ENCODE measurements around the gene IRF6. TPM values are rescaled to one million over a fixed set of nuclear protein-coding genes. Genes with fewer than 3 reads are reported as not detected.

The IRF6 gene
- total RNA-seq, 2 donors from 2014 or later: 1.0 to 1.8 TPM

DNA sequence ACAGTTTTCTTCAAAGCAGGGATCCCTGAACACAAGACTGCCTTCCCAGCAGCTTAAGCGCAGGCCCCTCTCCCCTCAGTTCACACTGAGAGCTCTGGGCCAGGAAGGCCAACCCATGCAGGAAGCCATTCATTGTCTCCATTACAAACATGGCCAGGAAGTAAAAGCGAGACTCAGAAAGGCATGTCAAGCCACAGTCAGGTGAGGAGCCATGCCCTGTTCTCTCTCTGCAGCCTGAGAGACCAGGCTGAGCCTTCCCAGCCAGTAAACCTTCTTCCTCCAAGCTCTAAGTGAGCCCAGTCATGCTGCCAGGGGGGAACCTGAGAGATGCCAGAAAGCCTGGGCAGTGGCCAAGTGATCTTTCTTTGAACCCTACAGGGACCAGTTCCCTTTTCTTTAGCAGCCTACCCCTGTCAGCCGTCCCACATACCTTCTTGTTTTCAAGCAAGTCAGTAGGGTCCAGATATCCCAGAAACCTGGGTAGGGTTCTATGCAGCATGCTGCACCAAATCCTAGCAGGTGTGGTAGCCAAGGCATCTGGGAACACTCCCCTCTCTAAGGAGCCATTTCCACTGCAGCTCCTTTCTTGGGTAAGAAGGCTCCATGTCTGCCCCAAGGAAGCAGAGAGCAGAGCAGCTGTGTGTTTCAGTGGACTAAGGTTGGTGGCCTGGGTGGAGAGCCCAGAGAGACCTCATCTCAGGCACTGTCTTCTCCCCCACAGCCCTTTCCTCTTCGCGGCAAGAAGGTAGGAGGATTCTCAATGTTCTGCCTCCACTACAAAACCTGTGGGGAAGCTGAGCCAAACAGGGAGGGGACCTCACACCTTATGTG is 49.1 kb downstream of the IRF6 start:
- H3K9me3 Mint-ChIP-seq: no peaks in the 10 kb centered on the region
- peak overlapping the region; percentile 93 to 96 for H3K27ac Mint-ChIP-seq
- ATAC-seq (peak; percentile 32 to 45), DNase-seq (ENCODE audit: low spot score in 2 of 2) (peak; percentile 48 to 71)
- peaks cover 58 to 68% of the 10 kb centered on the region in 2 donors for H3K36me3 Mint-ChIP-seq

DNA sequence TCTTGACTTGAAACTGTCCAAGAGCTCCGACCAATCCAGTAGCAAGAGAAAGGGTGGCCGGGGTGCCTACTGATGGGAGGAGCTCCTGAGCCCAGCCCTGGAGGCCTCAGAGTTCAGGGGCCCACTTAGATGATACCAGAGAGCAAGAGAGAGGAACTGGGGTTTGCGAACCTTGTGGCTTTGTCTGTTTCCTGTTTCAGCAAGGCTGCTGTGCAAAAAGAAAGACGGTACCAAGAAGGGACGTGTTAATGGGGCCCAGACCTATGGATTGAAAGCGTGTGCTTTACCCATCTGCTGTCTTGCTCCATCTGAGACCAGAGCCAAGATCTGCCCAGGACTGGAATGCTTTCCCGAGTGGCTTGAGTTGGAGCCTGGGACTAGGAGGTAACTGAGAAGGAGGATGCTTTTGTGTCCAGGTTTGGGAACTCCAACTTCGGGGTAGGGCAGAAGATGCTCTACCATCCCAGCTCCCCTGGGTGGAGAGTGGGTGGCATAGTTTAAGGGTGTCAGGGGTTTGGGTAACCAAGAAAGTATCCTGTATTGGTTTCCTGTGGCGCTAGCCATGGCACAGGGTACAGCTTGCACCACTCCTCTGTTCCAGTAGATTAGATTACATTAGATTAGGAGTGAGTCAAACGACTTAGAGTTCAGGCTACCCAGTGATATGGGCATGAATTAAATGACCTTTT is 49.9 kb downstream of the IRF6 start, which contains the start of gene TRAF3IP3:
TSS of gene TRAF3IP3 (plus strand) at position 128 of the 689 bp plus-strand sequence. CDS start 3,987 bp downstream, outside the sequence.
- DNase-seq (ENCODE audit: low spot score in 2 of 2) (peak; percentile 68 to 79), ATAC-seq (peak; percentile 69 to 70)
- Mint-ChIP-seq H3K36me3 (peaks cover 51 to 60% of the 10 kb centered on the region in 2 donors), H3K27ac (peak within 1 kb of the TSS; percentile 93 to 96), H3K9me3 (no peaks in the 10 kb centered on the region)

DNA sequence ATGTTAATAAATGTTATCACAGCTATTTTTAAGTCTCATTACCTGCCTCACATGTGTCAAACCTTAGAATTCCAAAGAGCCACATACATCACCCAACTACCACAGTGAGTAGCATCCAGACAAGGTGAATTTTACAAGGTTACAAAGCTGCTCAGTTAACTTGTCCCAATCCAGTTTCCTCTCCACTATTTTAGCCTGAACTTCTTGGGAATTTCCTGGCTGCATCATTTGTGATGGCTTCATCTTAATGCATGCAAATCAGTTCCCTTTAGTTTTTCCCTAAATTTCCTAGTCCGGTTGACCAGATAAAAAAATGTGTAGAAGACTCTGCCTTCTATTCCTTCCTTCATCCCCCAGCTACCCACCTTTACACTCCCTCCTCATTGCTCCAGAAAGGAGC is 50.7 kb downstream of the IRF6 start:
- H3K36me3 Mint-ChIP-seq: peaks cover 46 to 52% of the 10 kb centered on the region in 2 donors
- H3K27ac Mint-ChIP-seq: peak overlapping the region; percentile 93 to 96
- ATAC-seq (no peak), DNase-seq (ENCODE audit: low spot score in 2 of 2) (no peak)
- H3K9me3 Mint-ChIP-seq: no peaks in the 10 kb centered on the region

DNA sequence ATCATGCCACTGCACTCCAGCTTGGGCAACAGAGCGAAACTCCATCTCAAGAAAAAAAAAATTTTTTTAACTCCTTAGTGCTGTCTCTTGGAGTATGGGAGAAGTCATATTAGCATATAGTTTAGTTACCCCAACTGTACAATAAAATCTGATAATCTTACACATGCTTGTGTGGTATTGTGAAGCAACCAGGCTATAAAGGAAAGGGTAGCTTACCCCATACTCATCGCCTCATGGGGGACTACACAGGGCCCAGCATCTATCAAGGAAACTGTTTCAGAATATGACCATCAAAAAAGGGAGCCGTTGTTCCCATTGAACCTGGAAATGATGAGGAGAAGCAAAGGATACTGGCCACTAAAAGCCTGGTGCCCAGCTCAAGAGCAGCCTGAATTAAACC is 53.1 kb downstream of the IRF6 start:
- Mint-ChIP-seq H3K36me3 (peaks cover 23 to 29% of the 10 kb centered on the region in 2 donors), H3K27ac (no peak overlapping the region), H3K9me3 (no peaks in the 10 kb centered on the region)
- no peak for ATAC-seq
- DNase-seq (ENCODE audit: low spot score in 2 of 2): no peak

DNA sequence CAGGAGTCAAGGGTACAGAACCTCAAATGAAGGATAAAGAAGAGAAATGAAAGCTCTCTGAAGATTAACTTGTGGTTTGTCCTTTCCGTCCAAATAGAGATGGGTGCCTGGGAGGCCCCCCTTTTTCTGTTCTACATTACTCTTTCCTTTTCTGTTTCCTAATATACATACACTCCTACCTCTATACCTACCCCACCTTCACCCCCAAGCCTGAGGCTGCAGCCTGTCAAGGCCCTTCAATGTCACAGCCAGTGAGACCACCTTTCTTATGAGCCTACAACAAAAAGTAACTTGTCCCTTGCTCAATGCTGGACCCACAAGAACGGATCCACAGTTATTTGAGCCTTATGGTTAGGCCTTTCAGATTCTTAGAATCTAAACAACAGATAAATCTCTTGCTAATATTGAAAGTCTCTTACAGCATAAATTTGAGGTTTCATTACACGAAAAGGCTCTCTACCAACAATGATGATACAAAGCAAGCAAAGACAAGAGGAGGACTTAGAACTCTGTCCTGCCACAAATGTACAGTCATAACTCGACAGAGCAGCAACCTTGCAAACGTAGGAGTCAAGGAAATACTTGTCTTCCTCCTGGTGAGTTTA is 54.2 kb downstream of the IRF6 start:
- ATAC-seq: peak; percentile 58 to 70
- Mint-ChIP-seq H3K9me3 (no peaks in the 10 kb centered on the region), H3K27ac (peak overlapping the region; percentile 98 to 99), H3K36me3 (peaks cover 17 to 18% of the 10 kb centered on the region in 2 donors)
- peak in 1 of 2 donors; percentile 59 for DNase-seq (ENCODE audit: low spot score in 2 of 2)

DNA sequence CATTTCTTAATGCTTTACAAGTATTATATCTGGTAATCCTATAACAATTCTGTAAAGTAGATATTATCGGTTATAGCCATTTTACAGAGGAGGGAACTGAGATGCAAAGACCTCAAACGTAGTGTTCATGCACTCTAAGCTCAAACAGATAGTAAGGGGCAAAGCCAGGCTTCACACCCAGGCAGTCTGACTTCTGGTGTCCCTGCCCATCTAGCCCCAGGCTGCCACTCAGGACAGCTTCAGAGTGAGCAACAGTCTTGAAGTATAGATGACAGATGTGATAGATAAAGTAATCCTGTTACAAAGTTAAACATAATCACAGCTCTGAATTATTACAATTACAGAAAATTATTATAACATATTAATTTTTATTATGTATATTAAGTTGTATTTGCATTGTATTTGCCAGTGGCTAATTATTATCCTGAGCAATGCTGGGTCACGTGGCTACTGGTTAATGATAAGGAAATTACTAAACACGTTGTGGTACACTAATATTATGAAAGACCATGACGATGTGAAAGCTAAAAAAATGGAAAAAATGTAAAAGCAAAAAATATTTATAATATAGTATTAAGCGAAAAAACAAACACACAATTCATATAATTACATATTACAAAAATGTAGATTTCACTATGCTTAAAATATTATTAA is 56.1 kb downstream of the IRF6 start:
- H3K9me3 Mint-ChIP-seq: no peaks in the 10 kb centered on the region
- ATAC-seq (no peak), DNase-seq (ENCODE audit: low spot score in 2 of 2) (no peak)
- peak overlapping the region; percentile 98 to 99 for H3K27ac Mint-ChIP-seq
- H3K36me3 Mint-ChIP-seq: no peaks in the 10 kb centered on the region

DNA sequence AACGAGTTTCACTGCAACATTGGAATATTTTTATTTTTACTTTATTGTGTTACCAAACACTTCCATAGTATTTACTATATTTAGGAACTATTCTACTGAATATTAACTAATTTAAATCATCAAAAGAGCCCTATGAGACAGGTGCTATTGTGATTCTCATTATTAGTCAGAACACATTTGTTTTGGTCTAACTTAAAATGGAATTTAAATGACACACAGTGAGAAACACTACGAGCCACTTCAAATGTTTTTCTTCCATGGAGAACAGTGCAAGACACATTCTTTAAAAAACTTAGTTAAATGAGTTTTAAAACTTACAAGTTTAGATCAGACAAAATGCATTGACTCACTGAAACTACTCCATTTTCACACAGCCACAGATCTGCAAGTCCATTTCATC is 56.7 kb downstream of the IRF6 start:
- H3K27ac Mint-ChIP-seq: peak overlapping the region; percentile 73 to 99
- no peaks in the 10 kb centered on the region for H3K9me3 Mint-ChIP-seq
- DNase-seq (ENCODE audit: low spot score in 2 of 2) (no peak), ATAC-seq (peak in 1 of 2 donors; percentile 31)
- H3K36me3 Mint-ChIP-seq: no peaks in the 10 kb centered on the region

DNA sequence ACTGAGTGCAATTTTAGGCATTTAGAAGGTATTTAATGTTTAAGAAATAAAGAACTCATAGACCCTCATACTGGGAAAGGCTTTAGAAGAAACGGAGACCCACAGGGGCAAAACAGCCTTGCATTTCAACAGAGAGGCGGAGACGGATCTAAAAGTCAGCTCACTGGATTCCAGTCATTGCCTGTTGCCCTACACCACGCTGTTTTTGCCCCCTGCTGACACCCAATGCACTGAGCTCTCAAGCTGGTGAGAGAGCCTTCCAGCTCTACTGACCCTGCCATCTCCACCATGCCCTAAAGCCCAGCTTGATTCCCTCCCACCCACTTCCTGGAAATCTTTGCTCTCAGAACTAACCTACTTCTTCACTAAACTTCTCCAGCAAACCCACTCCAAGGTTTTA is 57.3 kb downstream of the IRF6 start:
- Mint-ChIP-seq H3K27ac (peak overlapping the region; percentile 88 to 99), H3K9me3 (no peaks in the 10 kb centered on the region), H3K36me3 (no peaks in the 10 kb centered on the region)
- DNase-seq (ENCODE audit: low spot score in 2 of 2) (no peak), ATAC-seq (no peak)

DNA sequence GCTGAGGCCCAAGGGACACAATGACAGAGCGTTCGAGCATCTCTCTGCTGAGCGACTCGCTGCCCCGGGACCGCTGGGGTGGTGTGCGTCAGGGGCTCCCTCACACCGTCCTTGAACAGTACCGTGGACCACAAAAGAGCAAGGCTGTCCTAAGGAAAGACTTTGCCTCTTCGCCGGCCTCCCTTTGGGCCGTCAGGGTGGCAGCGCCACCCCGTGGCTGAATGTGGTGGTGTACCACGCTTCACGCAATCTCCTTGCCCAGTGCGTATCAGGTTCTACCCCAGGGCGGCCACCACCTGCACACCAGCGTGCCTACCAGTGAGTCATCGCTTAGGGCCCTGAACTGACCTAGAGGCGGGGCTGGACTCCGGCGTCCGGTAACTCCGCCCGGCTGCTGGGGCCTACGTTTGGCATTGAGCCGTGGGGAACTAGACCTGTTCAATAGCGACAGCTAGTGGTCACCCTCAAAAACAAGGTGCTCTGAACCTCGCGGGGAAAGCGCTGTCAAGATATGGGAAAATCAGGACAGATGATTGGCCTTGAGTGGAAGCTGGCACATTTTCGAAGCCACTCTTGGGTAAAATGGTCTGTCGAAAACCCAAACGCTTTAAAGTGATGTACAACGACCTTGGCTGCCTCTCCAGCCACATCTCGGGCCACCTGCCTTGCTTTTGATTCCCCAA is 58.2 kb downstream of the IRF6 start:
- H3K36me3 Mint-ChIP-seq: no peaks in the 10 kb centered on the region
- no peaks in the 10 kb centered on the region for H3K9me3 Mint-ChIP-seq
- H3K27ac Mint-ChIP-seq: peak overlapping the region; percentile 88 to 99
- DNase-seq (ENCODE audit: low spot score in 2 of 2): peak; percentile 93 to 98
- ATAC-seq: peak; percentile 58 to 86

DNA sequence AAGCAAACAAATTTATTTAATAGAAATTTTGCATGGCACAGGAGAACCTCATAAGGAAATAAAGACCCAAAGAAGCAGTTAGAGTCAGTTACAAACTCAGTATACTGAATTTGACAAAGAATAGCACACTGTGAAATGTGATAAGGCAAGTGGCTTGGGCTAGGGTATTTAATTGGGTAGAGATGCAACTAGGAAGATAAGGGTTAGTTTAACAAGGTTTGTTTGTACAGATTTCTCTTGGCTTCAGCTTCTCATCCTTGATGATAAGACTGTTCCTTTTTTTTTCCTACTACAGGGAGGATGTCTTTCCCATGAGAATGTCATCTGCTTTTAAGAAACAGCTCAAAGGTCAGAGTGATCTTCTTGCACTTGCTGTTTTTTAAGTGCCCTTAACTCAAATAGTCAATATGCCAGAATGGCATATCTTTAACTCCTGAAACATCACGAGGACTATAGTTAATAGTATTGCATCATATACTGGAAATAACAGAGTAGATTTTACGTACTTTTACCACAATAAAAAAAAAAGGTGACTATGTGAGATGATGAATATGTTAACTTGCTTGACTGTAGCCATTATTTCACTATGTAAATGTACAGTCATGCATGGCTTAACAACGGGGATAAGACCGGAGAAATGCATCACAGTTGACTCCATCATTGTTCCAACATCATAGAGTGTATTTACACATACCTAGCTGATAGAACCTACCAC is 59.3 kb downstream of the IRF6 start:
- ATAC-seq (no peak), DNase-seq (ENCODE audit: low spot score in 2 of 2) (no peak)
- Mint-ChIP-seq H3K9me3 (no peaks in the 10 kb centered on the region), H3K36me3 (no peaks in the 10 kb centered on the region), H3K27ac (peak overlapping the region; percentile 16 to 46)

DNA sequence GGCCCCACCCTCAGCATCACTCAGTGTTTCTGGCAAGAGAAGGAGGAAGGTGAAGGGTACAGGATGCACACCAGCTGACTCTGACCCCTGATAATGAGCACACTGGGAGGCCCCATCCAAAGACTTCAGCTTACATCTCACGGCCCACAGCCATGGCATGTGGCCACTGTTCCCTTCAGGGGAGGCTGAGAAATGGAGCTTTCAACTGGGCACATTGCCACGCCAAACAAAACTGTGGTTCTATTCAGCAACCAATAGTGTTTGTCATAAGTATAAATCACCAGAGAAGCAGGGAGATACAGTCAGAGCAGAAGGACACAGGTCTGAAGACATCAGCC is 62.8 kb downstream of the IRF6 start:
- H3K9me3 Mint-ChIP-seq: peaks cover 0 to 4% of the 10 kb centered on the region in 2 donors
- ATAC-seq: no peak
- peak overlapping the region; percentile 32 to 64 for H3K27ac Mint-ChIP-seq
- no peaks in the 10 kb centered on the region for H3K36me3 Mint-ChIP-seq
- DNase-seq (ENCODE audit: low spot score in 2 of 2): no peak

DNA sequence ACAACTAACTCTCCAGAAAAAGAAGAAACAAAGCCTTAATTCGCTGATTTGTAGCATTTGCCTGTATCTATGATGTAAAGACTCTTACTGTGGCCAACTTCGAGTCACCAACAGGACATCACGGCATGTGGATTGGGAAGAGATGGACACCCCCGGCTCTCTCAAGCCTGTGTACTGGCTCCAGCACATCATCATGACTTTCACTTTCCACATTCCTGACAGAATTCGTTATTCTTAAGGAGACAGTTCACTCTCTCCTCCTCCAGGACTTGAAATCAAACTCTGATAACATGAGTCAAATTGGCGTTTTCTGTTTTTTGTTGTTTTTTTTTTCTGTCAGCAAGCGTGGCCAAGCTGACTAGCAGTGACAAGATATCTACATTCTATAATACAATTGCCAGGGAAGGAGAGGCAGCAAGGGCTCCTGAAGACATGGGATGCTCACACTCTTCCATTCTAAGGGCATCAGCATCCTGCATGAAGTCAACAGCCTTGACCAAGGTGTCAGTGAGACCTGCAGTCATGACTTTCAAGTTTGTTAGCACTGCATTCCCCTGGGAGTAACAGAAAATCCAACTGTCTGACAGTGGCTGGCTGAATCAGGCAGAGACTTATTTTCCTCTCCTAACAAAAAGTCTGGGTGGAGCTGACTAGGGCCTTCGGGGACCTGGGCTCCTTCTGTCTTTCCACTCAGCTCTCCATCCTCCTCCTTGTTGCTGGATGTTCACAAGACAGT is 63.4 kb downstream of the IRF6 start:
- DNase-seq (ENCODE audit: low spot score in 2 of 2) (no peak), ATAC-seq (no peak)
- Mint-ChIP-seq H3K9me3 (peaks cover 0 to 4% of the 10 kb centered on the region in 2 donors), H3K27ac (peak overlapping the region; percentile 32 to 64), H3K36me3 (no peaks in the 10 kb centered on the region)

DNA sequence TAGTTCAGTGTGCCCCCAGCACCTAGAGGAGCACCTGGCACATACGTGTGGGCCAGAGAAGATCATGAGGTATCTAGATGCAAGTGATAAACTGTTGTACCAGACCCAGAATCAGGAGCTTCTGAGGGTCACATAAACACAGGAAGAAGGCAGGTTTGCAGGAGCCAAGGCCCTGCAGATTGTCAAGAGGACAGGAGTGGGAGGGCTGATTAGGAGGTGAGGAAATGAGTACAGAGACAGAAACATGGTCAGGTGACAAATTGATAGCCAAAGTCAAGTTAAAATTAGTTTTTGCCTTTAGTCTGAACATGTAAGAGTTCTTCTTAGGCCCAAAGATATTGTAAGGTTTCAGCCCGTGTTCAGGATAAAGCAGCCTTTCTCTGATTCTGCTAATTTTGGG is 64.1 kb downstream of the IRF6 start:
- Mint-ChIP-seq H3K36me3 (peaks cover 4 to 5% of the 10 kb centered on the region in 2 donors), H3K9me3 (peaks cover 3 to 9% of the 10 kb centered on the region in 2 donors), H3K27ac (peak overlapping the region; percentile 15 to 93)
- ATAC-seq (no peak), DNase-seq (ENCODE audit: low spot score in 2 of 2) (no peak)

DNA sequence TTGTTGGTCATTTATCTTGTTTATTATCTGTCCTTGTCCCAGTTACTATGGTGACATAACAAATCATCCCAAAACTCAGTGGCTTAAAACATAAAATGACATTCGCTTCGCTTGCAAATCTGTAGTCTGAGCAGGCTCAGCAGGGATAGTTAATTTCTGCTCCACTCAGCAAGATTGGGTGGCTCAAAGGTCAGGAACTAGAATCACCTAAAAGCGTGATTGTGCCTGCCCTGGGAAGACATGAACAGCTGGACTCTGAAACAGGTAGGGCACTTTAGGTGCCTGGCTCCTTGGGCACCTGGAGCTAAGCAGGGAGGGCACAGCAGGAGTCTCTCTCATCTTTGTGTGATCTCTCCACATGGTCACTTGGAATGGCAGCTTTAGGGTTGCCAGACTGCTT is 64.7 kb downstream of the IRF6 start:
- peak overlapping the region; percentile 15 to 93 for H3K27ac Mint-ChIP-seq

DNA sequence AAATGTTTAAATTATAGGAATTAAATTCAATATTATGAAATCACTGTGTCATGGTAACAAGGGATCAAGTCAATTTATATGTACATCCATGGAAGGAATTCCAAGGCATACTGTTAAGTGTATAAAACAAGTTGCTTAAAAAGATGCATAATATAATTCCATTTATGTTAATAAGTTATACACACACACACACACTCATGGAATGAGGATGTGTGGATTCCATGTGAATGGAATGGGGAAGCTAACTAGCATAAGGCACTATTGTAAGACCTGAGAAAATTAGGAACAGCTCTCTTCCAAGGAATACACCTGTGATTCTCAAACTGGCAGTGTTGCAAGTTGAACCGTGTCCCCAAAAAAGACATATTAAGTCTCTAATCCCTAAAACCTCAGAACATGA is 67.7 kb downstream of the IRF6 start:
- Mint-ChIP-seq H3K36me3 (peaks cover 4 to 5% of the 10 kb centered on the region in 2 donors), H3K9me3 (peaks cover 3 to 9% of the 10 kb centered on the region in 2 donors), H3K27ac (no peak overlapping the region)
- no peak for ATAC-seq
- no peak for DNase-seq (ENCODE audit: low spot score in 2 of 2)

More for the DNA sequence above, 64.7 kb downstream of the IRF6 start:
- DNase-seq (ENCODE audit: low spot score in 2 of 2) (no peak), ATAC-seq (no peak)
- Mint-ChIP-seq H3K36me3 (peaks cover 4 to 5% of the 10 kb centered on the region in 2 donors), H3K9me3 (peaks cover 3 to 9% of the 10 kb centered on the region in 2 donors)

Measured in activated naive CD4-positive, alpha-beta T cell treated with anti-CD3 and anti-CD28 coated beads, Interleukin-2, amount 50 U/mL, for 72 hours (primary cell).